ENCODE results near the gene CTTN.

The CTTN gene

DNA sequence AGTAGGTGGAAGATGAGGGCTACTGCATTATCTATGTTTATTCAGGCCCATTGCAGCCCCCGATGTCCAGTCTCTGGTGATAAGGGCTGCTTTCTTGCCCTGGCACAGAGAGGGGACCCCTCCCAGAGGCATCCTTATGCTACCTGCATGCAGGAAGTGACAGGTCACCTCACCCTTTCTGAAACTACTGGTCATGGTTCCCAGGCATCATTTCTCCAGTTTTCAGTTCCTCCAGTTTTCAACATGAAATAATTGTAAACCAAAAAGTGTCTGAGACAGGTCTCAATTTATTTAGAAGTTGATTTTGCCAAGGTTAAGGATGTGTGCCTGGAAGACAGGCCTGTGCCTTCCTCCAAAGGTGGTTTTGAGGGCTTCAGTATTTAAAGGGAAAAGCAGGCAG lies 57.0 kb downstream of the CTTN start:
- peaks cover 5% of the 10 kb centered on the region for H3K27me3 Mint-ChIP-seq
- no peak overlapping the region for H3K27ac Mint-ChIP-seq
- H3K4me1 Mint-ChIP-seq = no peaks in the 10 kb centered on the region
- H3K36me3 Mint-ChIP-seq = no peaks in the 10 kb centered on the region
- ATAC-seq (ENCODE audit: low read depth) (no peak), DNase-seq (ENCODE audit: low spot score in 2 of 2) (no peak)
- no peaks in the 10 kb centered on the region for H3K9me3 Mint-ChIP-seq
- no peak overlapping the region for H3K4me3 Mint-ChIP-seq

GRCh38 chr11:70456921-70457532 lies 58.7 kb downstream of the CTTN start:
- no peak overlapping the region for H3K27ac Mint-ChIP-seq
- peaks cover 15% of the 10 kb centered on the region for H3K27me3 Mint-ChIP-seq
- no peak for DNase-seq (ENCODE audit: low spot score in 2 of 2)
- ATAC-seq (ENCODE audit: low read depth) = no peak
- H3K4me3 Mint-ChIP-seq = no peak overlapping the region
- H3K4me1 Mint-ChIP-seq = no peaks in the 10 kb centered on the region
- H3K9me3 Mint-ChIP-seq = no peaks in the 10 kb centered on the region
- no peaks in the 10 kb centered on the region for H3K36me3 Mint-ChIP-seq

GRCh38 chr11:70458736-70459135 lies 60.4 kb downstream of the CTTN start:
- ATAC-seq (ENCODE audit: low read depth) (no peak), DNase-seq (ENCODE audit: low spot score in 2 of 2) (no peak)
- Mint-ChIP-seq H3K27ac (no peak overlapping the region), H3K27me3 (peaks cover 20% of the 10 kb centered on the region), H3K4me1 (no peaks in the 10 kb centered on the region), H3K9me3 (no peaks in the 10 kb centered on the region), H3K36me3 (no peaks in the 10 kb centered on the region), H3K4me3 (no peak overlapping the region)

DNA sequence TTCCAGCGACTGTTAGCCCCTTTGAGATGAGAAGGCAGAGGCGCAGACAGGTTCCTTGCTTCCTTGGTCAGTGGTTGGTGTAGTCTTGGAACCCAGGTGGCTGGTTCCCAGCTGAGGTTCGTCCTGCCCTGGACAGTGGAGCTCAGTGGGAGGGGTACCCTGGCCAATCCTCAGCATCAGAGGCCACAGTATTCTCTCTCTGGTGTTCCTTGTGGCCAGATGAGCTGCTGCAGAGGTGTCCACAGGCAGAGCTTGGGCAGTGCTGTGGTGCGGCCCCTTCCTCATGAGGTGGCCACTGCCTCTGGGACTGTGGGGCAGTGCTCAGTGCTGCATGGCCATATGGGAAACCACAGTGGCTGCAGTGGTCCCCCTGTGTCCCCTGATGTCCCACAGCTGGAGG lies 61.8 kb downstream of the CTTN start:
- Mint-ChIP-seq H3K9me3 (no peaks in the 10 kb centered on the region), H3K4me3 (no peak overlapping the region), H3K4me1 (peaks cover 2% of the 10 kb centered on the region), H3K36me3 (no peaks in the 10 kb centered on the region), H3K27ac (no peak overlapping the region), H3K27me3 (peaks cover 26% of the 10 kb centered on the region)
- no peak for ATAC-seq (ENCODE audit: low read depth)
- no peak for DNase-seq (ENCODE audit: low spot score in 2 of 2)

GRCh38 chr11:70460964-70461363 lies 62.6 kb downstream of the CTTN start:
- Mint-ChIP-seq H3K36me3 (no peaks in the 10 kb centered on the region), H3K4me3 (no peak overlapping the region), H3K27ac (no peak overlapping the region), H3K9me3 (no peaks in the 10 kb centered on the region), H3K27me3 (peaks cover 29% of the 10 kb centered on the region), H3K4me1 (peaks cover 2% of the 10 kb centered on the region)
- DNase-seq (ENCODE audit: low spot score in 2 of 2) (no peak), ATAC-seq (ENCODE audit: low read depth) (no peak)

DNA sequence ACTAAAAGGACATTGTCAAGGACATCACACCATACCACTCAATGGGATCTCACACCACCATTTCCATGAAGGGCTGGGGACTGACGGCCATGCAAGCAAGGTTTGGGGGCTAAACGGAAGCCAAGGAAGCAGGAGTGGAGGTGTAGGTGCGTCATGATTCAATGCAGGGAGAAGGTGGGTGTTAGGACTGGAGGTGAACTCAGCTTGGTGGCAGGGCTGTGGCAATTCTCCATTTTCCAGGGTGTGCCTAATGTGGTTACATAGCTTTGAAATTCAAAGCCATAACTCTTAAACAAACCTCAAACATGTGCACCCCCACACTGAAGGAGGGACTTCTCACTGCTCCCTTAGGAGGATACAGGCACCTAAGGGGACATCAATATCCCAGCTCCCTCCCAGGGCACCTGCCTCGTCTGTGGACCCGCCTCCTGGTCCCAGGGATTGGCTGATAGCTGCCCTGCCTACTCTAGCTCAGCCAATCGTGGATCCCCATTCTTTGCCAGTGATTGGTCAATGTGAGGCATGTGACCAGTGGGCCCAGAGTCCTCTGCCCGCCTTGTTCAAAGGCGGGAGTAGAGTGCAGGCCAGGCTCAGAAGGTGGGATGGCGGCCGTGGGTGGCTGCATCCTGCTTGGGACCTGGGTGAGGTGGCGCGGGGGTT lies 64.6 kb downstream of the CTTN start:
- ATAC-seq (ENCODE audit: low read depth) (no peak), DNase-seq (ENCODE audit: low spot score in 2 of 2) (no peak)
- peaks cover 31% of the 10 kb centered on the region for H3K27me3 Mint-ChIP-seq
- no peak overlapping the region for H3K27ac Mint-ChIP-seq
- H3K4me1 Mint-ChIP-seq = peaks cover 2% of the 10 kb centered on the region
- no peak overlapping the region for H3K4me3 Mint-ChIP-seq
- H3K36me3 Mint-ChIP-seq = no peaks in the 10 kb centered on the region
- H3K9me3 Mint-ChIP-seq = no peaks in the 10 kb centered on the region

GRCh38 chr11:70463478-70464255 lies 65.3 kb downstream of the CTTN start:
- H3K27ac Mint-ChIP-seq = no peak overlapping the region
- H3K27me3 Mint-ChIP-seq = peaks cover 34% of the 10 kb centered on the region
- no peak overlapping the region for H3K4me3 Mint-ChIP-seq
- DNase-seq (ENCODE audit: low spot score in 2 of 2) (no peak), ATAC-seq (ENCODE audit: low read depth) (no peak)
- no peaks in the 10 kb centered on the region for H3K36me3 Mint-ChIP-seq
- H3K4me1 Mint-ChIP-seq = peaks cover 2% of the 10 kb centered on the region
- H3K9me3 Mint-ChIP-seq = no peaks in the 10 kb centered on the region

GRCh38 chr11:70464509-70465361 lies 66.4 kb downstream of the CTTN start:
- DNase-seq (ENCODE audit: low spot score in 2 of 2) (no peak), ATAC-seq (ENCODE audit: low read depth) (no peak)
- H3K27ac Mint-ChIP-seq = no peak overlapping the region
- H3K4me1 Mint-ChIP-seq = peaks cover 2% of the 10 kb centered on the region
- no peak overlapping the region for H3K4me3 Mint-ChIP-seq
- H3K36me3 Mint-ChIP-seq = no peaks in the 10 kb centered on the region
- H3K9me3 Mint-ChIP-seq = no peaks in the 10 kb centered on the region
- peaks cover 32% of the 10 kb centered on the region for H3K27me3 Mint-ChIP-seq

- Mint-ChIP-seq H3K4me3 (no peak overlapping the region), H3K36me3 (no peaks in the 10 kb centered on the region), H3K4me1 (peaks cover 8% of the 10 kb centered on the region), H3K27me3 (peaks cover 30% of the 10 kb centered on the region), H3K9me3 (no peaks in the 10 kb centered on the region), H3K27ac (no peak overlapping the region)
- DNase-seq (ENCODE audit: low spot score in 2 of 2) = no peak
- ATAC-seq (ENCODE audit: low read depth) = no peak
These were observed 67.8 kb downstream of the CTTN start for GRCh38 chr11:70466154-70466553.

DNA sequence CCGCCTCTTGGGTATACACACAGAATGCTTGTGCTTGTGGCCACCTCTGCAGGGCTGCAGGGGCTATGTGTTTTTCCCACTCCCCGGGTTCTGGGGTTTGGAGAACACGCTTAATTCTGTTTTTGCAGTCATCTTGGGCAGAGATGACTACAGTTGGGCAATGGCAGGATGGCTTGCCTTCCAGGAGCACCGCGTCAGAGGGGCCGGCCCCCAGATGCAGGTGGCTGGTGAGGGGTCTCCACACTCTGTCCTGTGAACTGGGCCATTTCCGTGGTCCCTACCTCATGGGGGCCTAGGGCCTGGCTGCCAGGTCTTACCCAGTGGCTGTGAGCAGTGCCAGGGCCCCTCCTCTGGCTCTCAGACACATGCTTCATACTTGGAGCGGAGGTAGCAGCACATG lies 68.3 kb downstream of the CTTN start:
- no peak overlapping the region for H3K27ac Mint-ChIP-seq
- ATAC-seq (ENCODE audit: low read depth) (no peak), DNase-seq (ENCODE audit: low spot score in 2 of 2) (no peak)

DNA sequence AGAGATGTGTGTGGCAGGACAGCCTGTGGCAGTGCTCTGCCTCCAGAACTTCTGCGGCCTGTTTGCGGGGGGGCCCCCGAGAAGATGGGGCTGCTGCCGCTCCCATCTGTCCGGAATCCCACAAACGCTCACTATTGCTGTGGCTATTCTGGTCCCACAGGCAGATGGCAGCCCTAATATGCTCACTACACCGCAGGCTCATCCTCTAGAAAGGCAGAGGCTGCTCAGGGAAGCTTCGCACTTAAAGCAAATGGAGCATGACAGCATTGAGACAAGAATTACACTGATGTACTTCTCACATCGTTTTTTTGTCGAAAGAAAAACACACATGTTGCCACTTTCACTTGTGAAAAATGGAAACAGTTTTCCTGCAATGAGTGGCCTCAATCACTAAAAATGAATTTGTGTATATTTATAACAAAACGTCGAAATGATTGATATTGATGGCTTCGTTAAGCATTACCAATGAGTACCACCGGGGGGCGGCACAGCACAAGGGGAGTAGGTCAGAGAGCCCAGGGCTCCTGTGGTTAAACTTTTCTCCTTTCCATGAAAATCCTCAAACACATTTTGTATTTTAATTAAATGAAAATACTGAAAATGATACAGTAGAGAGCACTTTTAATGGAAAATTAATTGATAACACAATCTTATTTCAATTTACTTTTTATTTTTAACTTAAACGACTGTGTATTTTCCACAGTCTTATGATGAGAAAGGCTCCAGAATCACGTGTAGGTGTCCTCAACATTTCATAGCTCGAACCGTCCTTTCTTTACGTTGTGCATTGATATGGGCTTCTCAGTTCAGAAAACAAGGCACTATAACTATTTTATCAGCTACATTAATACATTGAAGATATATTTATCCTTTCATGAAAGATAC lies 69.1 kb downstream of the CTTN start:
- peak in 1 of 2 donors; percentile 35 for DNase-seq (ENCODE audit: low spot score in 2 of 2)
- Mint-ChIP-seq H3K27ac (no peak overlapping the region), H3K27me3 (peaks cover 23% of the 10 kb centered on the region)

More for the DNA sequence above, 68.3 kb downstream of the CTTN start:
- H3K4me3 Mint-ChIP-seq = no peak overlapping the region
- H3K9me3 Mint-ChIP-seq = no peaks in the 10 kb centered on the region
- no peaks in the 10 kb centered on the region for H3K36me3 Mint-ChIP-seq
- H3K4me1 Mint-ChIP-seq = peaks cover 8% of the 10 kb centered on the region
- H3K27me3 Mint-ChIP-seq = peaks cover 28% of the 10 kb centered on the region

DNA sequence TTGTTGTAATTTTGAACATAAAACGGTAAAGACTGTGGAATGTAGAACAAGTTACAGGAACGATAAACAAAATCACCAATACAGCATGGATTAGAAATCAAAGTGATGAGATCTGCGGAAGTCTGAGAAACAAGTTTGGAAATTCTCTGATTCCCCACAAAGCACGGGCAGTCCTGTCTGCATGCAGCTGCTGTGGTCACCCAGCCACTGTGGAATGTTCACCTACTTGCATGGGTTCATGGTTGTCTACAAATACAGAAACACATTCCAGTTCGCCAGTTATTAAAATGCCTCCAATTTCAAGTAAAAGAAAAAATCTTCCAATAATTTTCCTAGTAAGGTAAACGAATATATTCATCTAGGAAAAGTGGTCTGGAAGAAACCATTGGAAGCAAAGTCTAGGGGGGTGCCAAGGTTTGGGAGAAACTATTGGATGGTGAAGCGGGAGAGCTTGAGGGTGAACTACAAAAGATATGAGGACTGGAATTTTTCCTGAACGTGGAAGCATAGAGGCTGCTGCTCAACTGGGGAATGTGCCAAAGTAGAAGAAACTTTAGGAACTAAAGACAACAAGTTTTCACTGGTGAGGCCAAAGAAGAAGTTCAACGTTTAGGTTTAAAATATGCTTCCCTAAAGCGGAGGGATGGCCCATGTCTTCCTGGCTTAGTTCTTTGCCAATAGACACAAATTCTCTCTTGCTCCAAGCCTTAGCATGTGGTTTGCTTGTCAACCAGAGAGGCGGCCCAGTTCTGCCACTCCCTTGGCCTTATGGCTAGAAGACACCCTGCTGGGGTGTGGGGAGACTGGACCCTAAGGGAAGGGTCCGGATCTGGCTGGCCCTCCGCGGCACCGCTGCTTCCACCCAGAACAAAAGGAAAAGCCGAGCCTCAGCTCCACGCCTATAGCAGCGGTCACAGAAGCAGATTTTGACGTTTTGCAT lies 70.2 kb downstream of the CTTN start:
- Mint-ChIP-seq H3K4me3 (no peak overlapping the region), H3K36me3 (no peaks in the 10 kb centered on the region), H3K27ac (no peak overlapping the region), H3K9me3 (no peaks in the 10 kb centered on the region), H3K4me1 (peaks cover 8% of the 10 kb centered on the region), H3K27me3 (peaks cover 20% of the 10 kb centered on the region)
- DNase-seq (ENCODE audit: low spot score in 2 of 2) (no peak), ATAC-seq (ENCODE audit: low read depth) (no peak)

More for the DNA sequence above, 69.1 kb downstream of the CTTN start:
- H3K4me3 Mint-ChIP-seq = no peak overlapping the region
- ATAC-seq (ENCODE audit: low read depth) = no peak
- peaks cover 8% of the 10 kb centered on the region for H3K4me1 Mint-ChIP-seq
- H3K9me3 Mint-ChIP-seq = no peaks in the 10 kb centered on the region
- no peaks in the 10 kb centered on the region for H3K36me3 Mint-ChIP-seq
